Measurements from ENCODE around the gene CACNA1D.

The CACNA1D gene

DNA sequence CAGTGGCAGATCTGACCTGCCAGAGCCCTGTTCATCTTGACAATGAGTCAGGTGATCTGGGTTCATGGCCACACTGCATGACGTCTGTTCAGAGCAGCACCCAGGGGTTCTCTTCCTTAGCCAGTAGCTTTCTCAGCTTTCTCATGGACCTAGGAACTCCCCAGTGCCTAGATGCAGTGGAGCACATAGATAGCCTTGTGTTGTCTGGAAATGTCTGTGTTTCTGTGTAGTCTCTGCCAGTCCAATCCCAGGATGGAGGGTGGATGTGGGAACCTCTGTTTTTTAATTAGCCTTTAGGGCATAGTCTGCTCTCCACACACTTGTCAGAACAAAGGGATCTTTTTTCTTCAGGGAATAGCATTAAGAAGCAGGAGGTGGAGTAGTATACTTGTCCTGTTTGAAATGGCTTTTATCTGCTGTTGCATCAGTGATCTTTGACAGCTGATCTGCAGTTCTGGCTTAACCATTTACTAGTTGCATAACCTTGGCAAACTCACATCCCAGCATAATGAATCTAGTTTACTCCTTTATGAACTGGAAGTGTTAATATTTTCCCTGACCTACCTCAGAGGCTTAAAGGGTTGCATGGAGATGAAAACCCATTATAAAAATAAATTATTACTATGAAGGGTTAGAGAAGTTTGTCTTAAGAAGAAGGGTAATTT lies 16.1 kb upstream of the CACNA1D start:
- TF ChIP-seq, protein P1, sequence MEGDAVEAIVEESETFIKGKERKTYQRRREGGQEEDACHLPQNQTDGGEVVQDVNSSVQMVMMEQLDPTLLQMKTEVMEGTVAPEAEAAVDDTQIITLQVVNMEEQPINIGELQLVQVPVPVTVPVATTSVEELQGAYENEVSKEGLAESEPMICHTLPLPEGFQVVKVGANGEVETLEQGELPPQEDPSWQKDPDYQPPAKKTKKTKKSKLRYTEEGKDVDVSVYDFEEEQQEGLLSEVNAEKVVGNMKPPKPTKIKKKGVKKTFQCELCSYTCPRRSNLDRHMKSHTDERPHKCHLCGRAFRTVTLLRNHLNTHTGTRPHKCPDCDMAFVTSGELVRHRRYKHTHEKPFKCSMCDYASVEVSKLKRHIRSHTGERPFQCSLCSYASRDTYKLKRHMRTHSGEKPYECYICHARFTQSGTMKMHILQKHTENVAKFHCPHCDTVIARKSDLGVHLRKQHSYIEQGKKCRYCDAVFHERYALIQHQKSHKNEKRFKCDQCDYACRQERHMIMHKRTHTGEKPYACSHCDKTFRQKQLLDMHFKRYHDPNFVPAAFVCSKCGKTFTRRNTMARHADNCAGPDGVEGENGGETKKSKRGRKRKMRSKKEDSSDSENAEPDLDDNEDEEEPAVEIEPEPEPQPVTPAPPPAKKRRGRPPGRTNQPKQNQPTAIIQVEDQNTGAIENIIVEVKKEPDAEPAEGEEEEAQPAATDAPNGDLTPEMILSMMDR (IDR thresholded peaks at IDR 0.05; ENCODE audit: insufficient read depth, low read depth, low read length, missing control alignments) = no peak
- H3K4me3 ChIP-seq (ENCODE audit: low read depth, low read length) = no peak overlapping the region
- no peak for DNase-seq (ENCODE audit: low read depth)

DNA sequence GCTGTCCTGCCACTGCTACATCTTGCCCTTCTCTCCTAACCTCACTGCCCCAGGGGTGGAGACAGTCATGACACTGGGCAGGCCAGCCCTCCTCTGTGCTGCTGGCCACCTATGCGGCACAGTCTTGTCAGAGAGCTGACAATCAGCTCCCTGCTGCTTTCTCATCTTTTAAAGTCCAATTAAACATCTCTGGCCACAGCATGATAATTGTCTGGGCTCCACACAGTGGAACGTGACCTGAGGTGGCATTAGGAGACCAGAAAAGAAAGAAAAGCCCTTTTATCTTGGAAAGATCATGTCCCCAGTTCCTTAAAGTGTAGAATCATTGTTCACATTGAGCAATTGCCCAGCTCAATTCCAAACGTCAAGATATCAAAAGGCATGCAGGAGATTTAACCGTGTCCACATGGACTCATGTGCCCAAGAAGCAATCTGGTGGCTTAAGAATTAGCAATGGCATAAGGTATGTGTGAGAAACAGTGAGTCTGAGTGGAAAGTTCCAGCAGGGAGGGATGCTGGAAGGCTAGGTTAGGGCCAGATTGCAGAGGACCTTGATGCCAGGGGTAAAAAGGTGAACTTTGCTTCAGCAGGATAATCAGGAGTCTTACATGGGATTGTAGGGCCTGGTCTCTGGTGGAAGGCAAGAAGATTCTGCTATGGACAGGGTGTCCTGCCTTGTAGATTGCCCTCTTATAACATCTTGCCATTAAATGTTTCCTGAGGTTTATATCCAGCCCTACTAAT lies 15.3 kb upstream of the CACNA1D start:
- no peak for DNase-seq (ENCODE audit: low read depth)
- H3K4me3 ChIP-seq (ENCODE audit: low read depth, low read length) = no peak overlapping the region
- TF ChIP-seq, protein P1 (IDR thresholded peaks at IDR 0.05; ENCODE audit: insufficient read depth, low read depth, low read length, missing control alignments) = no peak

DNA sequence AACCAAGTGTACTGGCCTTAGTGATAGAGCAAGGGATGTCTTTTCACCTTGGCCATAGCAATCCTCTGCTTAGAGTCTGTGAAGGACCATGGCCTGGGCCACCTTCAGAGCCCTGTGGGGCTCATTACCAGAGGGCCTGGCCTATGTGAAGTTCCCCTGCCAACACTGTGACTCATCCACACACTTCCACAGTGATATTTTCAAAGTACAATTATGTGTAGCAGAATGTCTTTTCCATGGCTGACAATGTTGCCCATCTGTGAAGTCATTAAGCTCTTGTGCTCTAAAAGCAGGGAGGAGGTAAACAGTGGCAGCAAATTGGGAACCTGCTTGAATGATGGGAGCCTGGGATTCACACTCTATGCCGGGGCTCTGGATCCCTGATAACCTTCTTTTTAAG lies 12.2 kb upstream of the CACNA1D start:
- H3K4me3 ChIP-seq (ENCODE audit: low read depth, low read length) = no peak overlapping the region
- TF ChIP-seq, protein P1 (IDR thresholded peaks at IDR 0.05; ENCODE audit: insufficient read depth, low read depth, low read length, missing control alignments) = no peak
- no peak for DNase-seq (ENCODE audit: low read depth)

DNA sequence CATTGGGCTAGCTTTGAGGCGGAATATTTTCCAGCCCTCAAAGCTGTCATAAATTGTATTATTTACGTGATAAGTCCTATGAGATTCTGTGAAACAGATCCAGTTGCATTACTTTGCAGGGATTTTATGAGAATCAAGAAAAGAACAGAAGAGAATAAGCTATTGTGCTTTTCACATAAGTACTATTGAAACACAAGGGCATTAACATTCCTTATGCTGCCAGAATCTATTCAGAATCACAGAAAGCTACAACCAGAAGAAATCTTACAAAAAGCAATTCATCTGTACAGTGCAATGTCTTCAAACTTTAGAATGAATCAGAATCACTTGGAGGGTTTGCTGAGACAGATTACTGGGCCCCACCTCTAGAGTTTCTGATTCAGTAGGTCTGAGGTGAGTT lies 10.6 kb upstream of the CACNA1D start:
- DNase-seq (ENCODE audit: low read depth) = no peak
- TF ChIP-seq, protein P1 (IDR thresholded peaks at IDR 0.05; ENCODE audit: insufficient read depth, low read depth, low read length, missing control alignments) = no peak

DNA sequence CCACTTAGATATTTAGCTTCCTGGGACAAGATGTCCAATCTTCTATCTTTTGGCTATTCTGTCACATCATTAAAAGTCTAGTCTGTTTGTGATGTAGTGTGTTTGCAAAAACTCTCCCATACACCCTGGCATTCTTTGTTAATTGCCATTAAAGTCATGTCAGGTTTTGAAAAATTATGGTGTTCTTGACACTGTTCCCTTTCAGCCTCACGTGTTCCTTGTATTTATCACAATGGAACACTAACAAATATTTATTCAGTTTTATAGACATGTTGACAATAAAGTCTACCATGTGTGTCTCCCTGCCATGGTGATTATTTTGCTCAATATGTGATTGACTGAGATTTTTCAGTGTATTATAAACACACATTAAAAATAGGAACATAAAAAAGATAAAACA lies 9.4 kb upstream of the CACNA1D start:
- TF ChIP-seq, protein P1 (IDR thresholded peaks at IDR 0.05; ENCODE audit: insufficient read depth, low read depth, low read length, missing control alignments) = no peak

More for the DNA sequence above, 10.6 kb upstream of the CACNA1D start:
- no peak overlapping the region for H3K4me3 ChIP-seq (ENCODE audit: low read depth, low read length)

DNA sequence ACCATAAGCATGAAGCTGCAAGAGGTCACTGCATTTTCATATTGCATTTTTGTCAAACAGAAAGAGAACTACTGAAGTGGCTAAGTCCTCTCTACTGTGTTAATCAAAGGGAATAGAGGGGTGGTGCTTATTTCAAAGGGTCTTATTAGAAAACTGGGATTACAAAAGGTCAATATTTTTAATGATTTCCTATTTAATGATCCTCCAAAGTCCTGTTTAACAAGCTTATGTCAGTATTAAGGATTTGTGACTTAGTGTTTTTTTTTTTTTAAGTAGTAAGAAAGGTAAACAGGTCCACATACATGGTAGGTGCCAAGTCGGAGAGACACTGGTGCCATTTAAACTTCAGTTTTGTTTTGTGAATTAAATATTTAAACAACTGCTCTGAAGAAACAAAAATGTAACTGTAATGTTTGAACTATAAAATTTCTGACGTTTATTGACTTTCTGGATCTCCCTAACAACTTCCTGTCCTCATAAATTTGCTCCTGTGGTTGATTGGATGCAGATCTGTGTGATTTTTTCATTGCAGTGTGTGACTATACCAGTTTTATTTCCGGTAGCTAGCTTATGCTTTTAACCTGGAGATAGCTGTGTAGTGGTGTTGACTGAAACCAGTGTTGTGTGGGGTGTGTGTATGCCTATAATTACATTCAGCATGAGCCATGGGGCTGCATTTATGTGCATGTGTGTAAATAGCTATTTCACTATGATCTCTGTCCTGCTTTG lies 8.6 kb upstream of the CACNA1D start:
- DNase-seq (ENCODE audit: low read depth) = no peak
- no peak overlapping the region for H3K4me3 ChIP-seq (ENCODE audit: low read depth, low read length)
- TF ChIP-seq, protein P1 (IDR thresholded peaks at IDR 0.05; ENCODE audit: insufficient read depth, low read depth, low read length, missing control alignments) = no peak

More for the DNA sequence above, 9.4 kb upstream of the CACNA1D start:
- H3K4me3 ChIP-seq (ENCODE audit: low read depth, low read length) = no peak overlapping the region
- DNase-seq (ENCODE audit: low read depth) = no peak
